GM12872 (cell line): Measurements from ENCODE around the gene KRT25.
A peak's percentile ranks its signal among the peaks of the same experiment; 100 is the strongest.

Experiments used
- CTCF ChIP-seq: IDR thresholded peaks from 3 replicates; pipeline ENCODE4 v1.5.1; 2011; ENCODE audit warnings: low read depth, mild to moderate bottlenecking, low read length, moderate library complexity; ENCODE audit not compliant: insufficient read depth

KRT25 gene

GRCh38 chr17:40727447-40728231, 27.5 kb downstream of the KRT25 start:
- no peak for TF ChIP-seq CTCF

GRCh38 chr17:40726919-40727318, 28.2 kb downstream of the KRT25 start:
- TF ChIP-seq CTCF = peak; percentile 35; the same call in 1 of the 3 replicates

GRCh38 chr17:40724656-40725055, 30.5 kb downstream of the KRT25 start:
- no peak for TF ChIP-seq CTCF

GRCh38 chr17:40722241-40722640, 32.9 kb downstream of the KRT25 start:
- TF ChIP-seq CTCF = no peak

- no peak for TF ChIP-seq CTCF
Measured at GRCh38 chr17:40720899-40721298, 34.2 kb downstream of the KRT25 start.

- no peak for TF ChIP-seq CTCF
Measured at GRCh38 chr17:40718930-40719329, 36.2 kb downstream of the KRT25 start.

GRCh38 chr17:40717776-40718175, 37.4 kb downstream of the KRT25 start:
- TF ChIP-seq CTCF = no peak

GRCh38 chr17:40714473-40714872, 40.7 kb downstream of the KRT25 start:
- 0 out of 3 replicates have a peak, but pooled peaks have one; percentile 9 for TF ChIP-seq CTCF
